ENCODE data around the gene BRINP1.

GRCh38 chr9:119368681-119369581 is at the start of gene BRINP1:
- TF ChIP-seq CTCF (IDR thresholded peaks at IDR 0.05): no peak
- TF ChIP-seq POLR2A (IDR thresholded peaks at IDR 0.05): no peak
